HG03432 (cell line): Measurements from ENCODE around the gene COPZ1.
A peak's percentile ranks its signal among the peaks of the same experiment; 100 is the strongest.

Source experiments
- ATAC-seq: cut with Tn5 transposase; IDR thresholded peaks from one replicate; pipeline ENCODE4 v1.9.1; 2021; ENCODE audit warnings: mild to moderate bottlenecking, moderate library complexity; ENCODE audit not compliant: unreplicated experiment

COPZ1 gene

DNA sequence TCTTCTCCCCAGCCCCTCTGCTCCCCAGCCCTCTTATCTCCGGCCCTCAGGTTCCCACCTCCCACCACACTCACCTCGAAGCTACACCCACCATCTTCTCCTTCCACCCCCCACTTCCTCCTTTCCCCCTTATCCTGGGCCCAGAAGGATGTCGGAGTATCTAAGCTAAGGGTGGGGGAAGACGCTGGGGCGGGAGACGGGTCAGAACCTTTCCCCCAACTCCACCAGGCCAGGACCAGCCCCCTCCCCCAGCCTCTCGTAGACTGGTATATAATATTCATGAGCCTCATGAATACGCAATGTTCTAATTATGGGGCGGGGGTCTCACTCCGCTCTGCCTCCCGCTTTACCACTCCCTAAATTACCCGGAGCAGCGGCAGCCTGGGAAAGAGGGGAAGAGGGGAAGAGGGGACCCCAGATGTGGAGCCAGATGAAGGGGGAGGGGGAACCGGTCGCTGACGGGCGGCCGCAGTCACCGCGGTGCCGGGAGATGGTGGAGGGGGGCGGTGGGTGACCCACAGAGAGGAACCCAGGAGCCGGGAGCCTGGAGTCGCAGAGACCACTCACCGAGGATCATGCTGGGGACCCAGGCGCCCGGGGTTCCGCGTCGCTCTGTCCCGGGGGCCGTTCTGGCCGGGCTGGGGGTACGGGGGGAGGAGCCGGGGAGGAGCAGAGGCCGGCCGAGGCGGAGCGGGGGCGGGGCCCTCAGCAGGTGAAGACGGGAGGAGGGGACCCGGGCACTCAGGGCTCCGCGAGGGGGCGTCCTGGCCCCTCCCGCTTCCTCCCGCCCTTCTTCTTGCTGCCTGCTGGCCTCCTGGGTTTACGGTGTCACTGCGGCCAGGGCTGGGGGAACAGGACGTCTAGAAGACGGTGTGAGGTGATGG lies 66.0 kb downstream of the COPZ1 start:
- peak; percentile 64 for ATAC-seq

DNA sequence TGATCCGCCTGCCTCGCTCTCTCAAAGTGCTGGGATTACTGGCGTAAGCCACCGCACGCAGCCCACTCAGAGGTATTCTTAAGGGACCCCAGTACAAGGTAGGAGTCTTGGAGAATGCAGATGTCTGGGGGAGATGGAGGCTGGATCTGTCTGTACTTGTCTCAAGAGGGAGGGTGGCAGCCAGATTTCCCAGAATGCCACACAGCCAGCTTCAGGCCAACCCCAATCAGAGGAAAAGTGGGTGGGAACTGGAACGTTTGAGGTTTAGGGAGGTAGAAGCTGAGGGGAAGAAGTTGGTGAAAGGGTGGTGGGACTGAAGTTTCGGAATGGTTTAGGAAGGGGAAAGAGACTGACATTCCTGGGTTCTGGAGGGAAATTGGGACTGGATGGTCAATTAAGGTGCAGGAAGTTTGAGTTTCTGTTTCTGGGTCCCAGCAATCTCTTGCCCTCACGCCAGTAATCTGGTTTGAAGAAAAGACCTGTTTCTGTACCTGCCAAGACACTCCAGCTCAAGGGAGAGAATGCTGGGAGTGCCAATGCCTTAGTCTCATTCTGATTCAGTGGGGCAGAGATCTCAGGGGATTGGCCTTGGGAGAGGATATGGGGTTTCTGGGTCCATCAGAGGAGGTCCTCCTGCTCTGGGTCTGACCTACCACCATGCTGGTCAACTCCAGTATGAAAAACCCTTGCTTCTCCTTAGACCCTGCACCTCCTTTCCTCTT lies 67.7 kb downstream of the COPZ1 start:
- ATAC-seq: no peak

DNA sequence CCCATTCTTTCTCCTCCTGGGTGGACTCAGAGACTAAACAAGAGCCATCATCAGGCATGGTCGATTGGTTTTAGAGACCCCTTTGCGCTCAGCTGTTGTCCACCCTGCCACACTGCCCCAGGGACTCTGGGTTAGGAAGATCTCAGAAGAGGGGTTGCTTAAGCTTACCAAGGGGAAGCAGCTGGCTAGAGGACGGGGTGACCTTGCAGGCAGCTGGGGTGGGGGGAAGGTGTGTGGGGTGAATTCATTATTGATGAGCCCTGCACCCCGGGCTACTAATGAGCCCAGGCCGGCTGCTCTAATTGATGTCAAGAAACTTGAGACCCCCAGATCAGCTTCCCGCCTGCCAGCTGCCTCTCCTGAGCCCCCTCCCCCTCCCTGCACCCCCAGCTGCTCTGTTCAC lies 68.3 kb downstream of the COPZ1 start:
- ATAC-seq: no peak

DNA sequence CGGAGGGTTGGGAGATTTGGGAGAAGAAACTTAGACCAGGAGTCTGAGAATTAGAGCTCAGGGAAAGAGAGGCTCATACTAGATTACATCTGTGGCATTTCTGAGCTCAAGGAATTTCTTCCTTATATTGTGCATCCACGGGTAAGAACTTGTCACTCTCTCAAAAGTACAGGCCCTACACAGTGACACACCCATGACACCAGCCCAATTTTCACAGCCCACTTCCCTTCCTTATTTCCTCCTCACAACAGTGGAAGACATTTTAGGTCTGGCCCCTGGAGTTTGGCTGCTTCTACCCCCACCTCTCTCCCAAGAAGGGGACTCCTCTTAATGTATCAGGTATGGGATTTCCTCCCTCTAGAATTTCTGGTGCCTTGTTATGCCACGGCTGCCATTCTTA lies 68.8 kb downstream of the COPZ1 start:
- no peak for ATAC-seq

DNA sequence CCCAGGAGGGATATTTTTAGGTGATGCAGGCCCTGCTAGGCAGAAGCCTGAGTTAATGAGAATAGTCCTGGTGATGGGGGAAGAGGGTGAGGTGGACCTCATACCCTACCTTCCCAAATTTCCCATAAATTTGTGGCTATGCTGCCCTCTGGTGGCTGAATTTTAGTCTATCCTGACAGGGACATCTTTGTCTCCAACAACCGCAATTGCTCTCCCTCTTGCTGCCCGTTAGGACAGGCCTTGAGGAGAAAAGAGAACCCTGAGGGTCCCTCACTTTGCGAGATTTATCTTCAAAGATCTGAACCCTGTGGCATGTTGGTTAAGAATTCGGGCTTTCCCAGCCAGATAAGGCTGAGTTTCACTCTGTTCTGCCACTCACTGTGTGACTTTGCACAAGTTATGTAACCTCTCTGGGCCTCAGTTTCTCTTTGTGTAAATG lies 69.4 kb downstream of the COPZ1 start:
- ATAC-seq: no peak

DNA sequence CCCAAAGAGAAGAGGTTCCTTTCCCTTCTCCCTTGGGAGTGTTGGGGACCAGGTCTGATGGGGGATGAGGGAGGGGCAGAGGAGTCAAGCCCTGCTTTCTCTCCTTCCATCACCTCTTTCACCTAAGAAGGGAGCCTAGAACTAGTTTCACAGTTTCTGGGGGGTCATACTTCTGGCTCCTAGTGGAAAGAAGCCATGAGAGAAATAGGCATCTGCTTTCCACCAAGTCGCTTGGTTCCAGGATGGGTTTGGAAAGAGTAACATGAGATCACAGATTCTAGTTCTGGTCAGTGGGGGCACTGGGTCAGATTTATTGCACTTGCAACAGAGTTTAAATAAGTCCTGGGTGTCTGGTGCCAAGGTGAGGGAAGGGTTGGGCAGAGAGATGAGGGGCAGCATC lies 70.1 kb downstream of the COPZ1 start:
- no peak for ATAC-seq

DNA sequence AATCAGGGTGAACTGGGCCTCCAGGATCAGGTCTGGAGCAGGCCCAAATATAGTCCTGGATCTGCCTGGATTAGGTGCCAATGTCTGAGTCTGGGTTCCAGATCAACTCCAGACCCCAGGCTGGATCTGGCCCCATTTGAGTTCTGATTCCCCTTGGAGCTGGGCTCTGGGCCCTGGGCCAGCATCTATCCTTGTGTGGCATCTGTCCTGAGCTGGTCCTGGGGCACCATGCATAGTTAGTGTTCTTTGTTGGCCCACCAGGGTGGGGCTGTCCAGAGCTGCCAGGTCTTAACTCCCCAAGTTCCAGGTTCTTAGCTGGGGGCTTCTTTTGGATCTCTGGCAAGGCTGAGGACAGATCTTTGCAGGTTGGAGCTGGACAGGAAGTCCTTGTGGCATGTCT lies 70.6 kb downstream of the COPZ1 start:
- no peak for ATAC-seq

DNA sequence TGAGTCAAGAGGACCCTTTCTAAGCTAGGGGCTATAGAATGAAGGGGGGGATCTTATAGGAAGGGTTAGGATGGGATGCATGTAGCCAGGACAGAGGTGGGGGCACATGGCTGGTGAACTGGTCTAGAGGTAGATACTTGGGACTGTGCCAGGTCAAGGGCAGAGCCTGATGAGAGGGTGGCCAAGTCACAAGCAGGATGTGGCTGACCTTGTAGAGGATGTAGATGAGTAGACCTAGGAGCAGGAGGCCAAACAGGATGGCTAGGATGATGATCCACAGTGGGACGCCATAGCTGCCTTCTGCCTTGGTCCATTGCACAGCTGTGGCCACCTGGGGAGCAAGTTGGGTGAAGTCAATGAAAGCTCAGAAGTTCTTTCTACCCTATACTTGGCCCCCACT lies 72.2 kb downstream of the COPZ1 start:
- no peak for ATAC-seq

DNA sequence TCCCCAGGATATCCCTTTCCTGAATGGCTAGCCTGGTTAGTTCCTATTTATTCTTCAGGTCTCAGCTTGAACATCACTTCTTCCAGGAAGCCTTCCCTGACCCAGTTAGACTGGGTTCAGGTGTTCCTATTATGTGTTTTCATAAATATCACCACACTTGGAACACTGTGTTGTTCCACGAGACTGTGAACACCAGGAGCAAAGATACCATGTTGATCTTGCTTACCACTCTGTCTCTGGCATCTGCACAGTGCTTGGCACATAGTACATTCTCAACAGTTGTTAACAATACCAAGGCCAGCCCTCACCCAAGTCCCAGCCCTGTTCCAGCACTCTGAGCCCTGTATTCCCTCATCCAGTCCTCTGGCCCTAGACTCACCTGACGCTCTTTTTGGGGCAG lies 73.3 kb downstream of the COPZ1 start:
- no peak for ATAC-seq

DNA sequence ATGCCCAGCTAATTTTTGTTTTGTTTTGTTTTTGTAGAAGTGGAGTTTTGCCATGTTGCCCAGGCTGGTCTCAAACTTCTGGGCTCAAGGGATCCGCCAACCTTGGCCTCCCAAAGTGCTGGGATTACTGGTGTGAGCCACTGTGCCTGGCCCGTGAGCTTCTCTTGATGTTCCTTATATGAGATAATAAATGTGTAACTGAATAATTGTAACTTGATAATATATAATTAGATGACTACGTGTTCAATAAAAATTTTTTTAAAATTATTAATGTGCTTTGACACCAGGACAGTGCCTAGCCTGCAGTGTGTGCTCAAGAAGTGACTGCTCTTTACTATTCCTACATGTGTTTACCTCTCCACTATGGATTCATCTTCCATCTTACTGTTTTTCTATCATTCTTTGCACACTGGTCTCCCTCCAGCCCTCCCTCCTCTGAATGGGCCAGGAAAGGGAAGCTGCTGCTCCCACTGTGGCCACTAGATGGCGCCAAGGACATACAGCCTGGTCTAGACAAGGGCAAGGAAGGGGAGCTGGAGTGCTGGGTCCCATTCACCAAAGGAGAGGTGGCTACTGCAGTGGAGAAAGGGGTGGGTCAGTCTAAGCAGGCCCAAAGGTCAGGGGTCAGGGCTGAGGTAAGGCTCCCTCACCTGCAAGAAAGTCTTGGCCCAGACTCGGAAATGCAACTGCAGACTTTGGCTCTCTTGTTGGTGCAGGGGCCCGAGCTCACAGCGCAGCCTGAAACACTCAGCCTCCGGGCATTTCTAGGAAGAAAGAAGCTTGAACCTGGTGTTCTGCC lies 74.3 kb downstream of the COPZ1 start:
- ATAC-seq: peak; percentile 78

DNA sequence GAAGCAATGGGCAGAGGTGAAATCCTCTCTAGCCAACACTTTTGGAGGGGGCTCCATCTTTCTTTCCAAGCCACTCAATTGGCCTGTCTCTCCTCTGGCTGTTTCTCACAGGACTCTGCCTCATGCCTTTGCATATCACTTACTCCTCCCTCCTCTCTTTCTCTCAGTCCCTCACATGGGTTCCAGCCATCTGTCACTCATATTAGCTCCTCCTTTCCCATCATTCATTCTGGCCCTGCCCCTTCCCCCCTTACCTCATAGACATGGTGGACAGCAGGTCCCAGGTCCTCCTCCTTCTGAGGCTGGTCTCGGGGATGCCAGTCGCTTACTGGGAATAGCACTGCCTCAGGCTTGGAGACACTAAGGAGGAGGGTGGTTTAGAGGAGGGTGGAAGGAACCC lies 76.2 kb downstream of the COPZ1 start:
- ATAC-seq: no peak
